Osteoblast (primary cell): ENCODE measurements around the gene ZNF142. TPM values are rescaled to one million over a fixed set of nuclear protein-coding genes. Genes with fewer than 3 reads are reported as not detected.

Experiments used
- DNase-seq: peaks from one replicate; pipeline ENCODE4 v3.0.0; 2011; ENCODE audit warnings: low spot score, mixed read lengths; ENCODE audit not compliant: insufficient read length; ENCODE audit errors: missing footprints
- H2AFZ ChIP-seq: 2 replicates; pipeline ENCODE4 v1.6.0; 2011; ENCODE audit warnings: mild to moderate bottlenecking, low read length
- H3K27ac ChIP-seq: 2 replicates; pipeline ENCODE4 v1.5.1; 2011; ENCODE audit warnings: mild to moderate bottlenecking, low read depth, low read length, moderate library complexity
- H3K27me3 ChIP-seq: 2 replicates; pipeline ENCODE4 v1.6.0; 2012; ENCODE audit warnings: mild to moderate bottlenecking, control low read depth, inconsistent platforms, low read length, moderate library complexity; ENCODE audit not compliant: insufficient read depth
- H3K36me3 ChIP-seq: 2 replicates; pipeline ENCODE4 v1.5.1; 2011; ENCODE audit warnings: mild to moderate bottlenecking, low read length, control low read depth, moderate library complexity; ENCODE audit not compliant: insufficient read depth
- H3K4me1 ChIP-seq: 2 replicates; pipeline ENCODE4 v1.5.1; 2011; ENCODE audit warnings: mild to moderate bottlenecking, low read length, control low read depth, moderate library complexity; ENCODE audit not compliant: insufficient read depth
- H3K4me2 ChIP-seq: 2 replicates; pipeline ENCODE4 v1.6.0; 2011; ENCODE audit warnings: mild to moderate bottlenecking, low read length; ENCODE audit not compliant: insufficient read depth
- H3K4me3 ChIP-seq: fragments of 200-600 bp; sonication (generic); 3 replicates; pipeline ENCODE4 v1.5.1; 2012; ENCODE audit warnings: mild to moderate bottlenecking, low read length, inconsistent platforms; ENCODE audit not compliant: insufficient read depth
- H3K79me2 ChIP-seq: 2 replicates; pipeline ENCODE4 v1.6.0; 2012; ENCODE audit warnings: mild to moderate bottlenecking, low read length, control low read depth, inconsistent platforms; ENCODE audit not compliant: insufficient read depth
- H3K9me3 ChIP-seq: 2 replicates; pipeline ENCODE4 v1.5.1; 2011; ENCODE audit warnings: low read depth, low read length, control low read depth
- H4K20me1 ChIP-seq: 2 replicates; pipeline ENCODE4 v1.6.0; 2012; ENCODE audit warnings: mild to moderate bottlenecking, low read length, control low read depth; ENCODE audit not compliant: insufficient read depth
- total RNA-seq: library from RNA; depleted of rRNA; stranded (reverse); fragments of >200 nt; gene quantifications from 2 replicates; pipeline ENCODE4 v1.2.3, GENCODE V29; 2012
- TF ChIP-seq, protein P1 (sequence below): IDR thresholded peaks from 2 replicates; pipeline ENCODE4 v1.5.1; 2011; ENCODE audit warnings: mild to moderate bottlenecking, low read depth, low read length, moderate library complexity; ENCODE audit errors: extremely low read depth

Gene ZNF142
- total RNA-seq, 1 donor = 14.8 TPM

DNA sequence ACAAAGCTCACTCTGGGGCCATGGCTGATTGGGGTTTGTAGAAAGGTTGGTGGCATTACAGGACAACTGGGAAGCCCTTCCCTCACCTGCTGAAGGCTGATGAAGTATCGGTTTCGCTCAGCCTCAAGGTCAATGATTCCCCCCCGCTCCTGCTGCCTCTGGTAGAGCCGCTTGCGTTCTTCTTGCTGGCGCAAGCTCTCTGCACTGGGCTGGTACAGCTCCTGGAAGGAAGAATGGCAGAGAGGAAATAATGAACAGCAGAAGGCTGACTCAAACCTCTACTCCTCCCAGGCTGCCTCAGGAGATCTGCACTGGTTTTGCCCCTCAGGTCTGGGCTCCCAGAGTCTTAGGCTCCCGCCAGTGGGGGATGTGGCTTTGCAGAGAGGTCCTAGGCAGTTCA, 5.2 kb upstream of the ZNF142 start:
- Histone ChIP-seq H3K27ac (no peak overlapping the region), H2AFZ (no peak overlapping the region), H3K27me3 (no peaks in the 10 kb centered on the region), H4K20me1 (peaks cover 12% of the 10 kb centered on the region), H3K36me3 (peaks cover 76% of the 10 kb centered on the region), H3K4me1 (peaks cover 5% of the 10 kb centered on the region), H3K4me3 (no peak overlapping the region), H3K9me3 (no peaks in the 10 kb centered on the region), H3K79me2 (peaks cover 33% of the 10 kb centered on the region), H3K4me2 (no peak overlapping the region)
- TF ChIP-seq, protein P1, sequence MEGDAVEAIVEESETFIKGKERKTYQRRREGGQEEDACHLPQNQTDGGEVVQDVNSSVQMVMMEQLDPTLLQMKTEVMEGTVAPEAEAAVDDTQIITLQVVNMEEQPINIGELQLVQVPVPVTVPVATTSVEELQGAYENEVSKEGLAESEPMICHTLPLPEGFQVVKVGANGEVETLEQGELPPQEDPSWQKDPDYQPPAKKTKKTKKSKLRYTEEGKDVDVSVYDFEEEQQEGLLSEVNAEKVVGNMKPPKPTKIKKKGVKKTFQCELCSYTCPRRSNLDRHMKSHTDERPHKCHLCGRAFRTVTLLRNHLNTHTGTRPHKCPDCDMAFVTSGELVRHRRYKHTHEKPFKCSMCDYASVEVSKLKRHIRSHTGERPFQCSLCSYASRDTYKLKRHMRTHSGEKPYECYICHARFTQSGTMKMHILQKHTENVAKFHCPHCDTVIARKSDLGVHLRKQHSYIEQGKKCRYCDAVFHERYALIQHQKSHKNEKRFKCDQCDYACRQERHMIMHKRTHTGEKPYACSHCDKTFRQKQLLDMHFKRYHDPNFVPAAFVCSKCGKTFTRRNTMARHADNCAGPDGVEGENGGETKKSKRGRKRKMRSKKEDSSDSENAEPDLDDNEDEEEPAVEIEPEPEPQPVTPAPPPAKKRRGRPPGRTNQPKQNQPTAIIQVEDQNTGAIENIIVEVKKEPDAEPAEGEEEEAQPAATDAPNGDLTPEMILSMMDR = no peak
- no peak for DNase-seq

DNA sequence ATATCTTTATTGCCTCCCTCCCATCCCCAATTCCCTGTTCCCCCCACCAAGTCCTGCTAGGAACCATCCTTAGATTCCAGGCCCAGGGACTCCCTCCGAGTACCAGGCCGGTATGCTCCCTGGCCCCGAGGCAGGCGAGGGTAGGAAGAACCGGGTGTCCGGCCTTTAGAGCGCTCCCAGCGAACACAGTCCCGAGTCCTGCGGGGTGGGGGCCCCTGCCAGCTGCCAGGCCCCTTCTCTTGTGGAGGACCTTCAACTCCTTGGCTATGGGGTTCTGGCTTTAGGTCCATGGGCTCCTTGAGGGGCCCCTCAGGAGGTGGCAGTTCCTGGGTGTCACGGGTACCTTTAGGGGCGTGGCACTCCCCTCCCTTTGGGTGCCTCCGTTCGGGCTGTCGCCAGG, 4.5 kb upstream of the ZNF142 start:
- Histone ChIP-seq H3K36me3 (peaks cover 71% of the 10 kb centered on the region), H3K4me2 (no peak overlapping the region), H3K4me3 (no peak overlapping the region), H4K20me1 (peaks cover 5% of the 10 kb centered on the region), H3K4me1 (peaks cover 5% of the 10 kb centered on the region), H3K27ac (no peak overlapping the region), H3K9me3 (no peaks in the 10 kb centered on the region), H3K79me2 (peaks cover 31% of the 10 kb centered on the region), H3K27me3 (no peaks in the 10 kb centered on the region), H2AFZ (no peak overlapping the region)
- no peak for DNase-seq
- TF ChIP-seq, protein P1 = no peak

DNA sequence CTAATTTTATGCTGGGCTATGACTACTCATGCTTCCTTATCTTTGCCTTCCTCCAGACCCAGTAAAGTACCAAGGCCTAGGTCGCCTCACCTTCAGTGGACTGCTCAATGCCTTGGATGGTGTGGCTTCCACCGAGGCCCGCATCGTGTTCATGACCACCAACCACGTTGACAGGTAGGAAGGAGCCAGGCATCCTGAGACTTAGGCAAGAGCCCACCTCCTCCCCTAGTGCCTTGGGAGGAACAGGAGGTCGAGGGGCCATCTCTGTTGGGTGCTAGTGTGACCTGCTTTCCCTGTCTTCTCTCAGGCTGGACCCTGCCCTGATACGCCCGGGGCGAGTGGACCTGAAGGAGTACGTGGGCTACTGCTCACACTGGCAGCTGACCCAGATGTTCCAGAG, 3.4 kb upstream of the ZNF142 start:
- Histone ChIP-seq H3K79me2 (peaks cover 32% of the 10 kb centered on the region), H4K20me1 (no peaks in the 10 kb centered on the region), H3K4me1 (peaks cover 10% of the 10 kb centered on the region), H3K36me3 (peaks cover 65% of the 10 kb centered on the region), H3K9me3 (no peaks in the 10 kb centered on the region), H3K4me3 (no peak overlapping the region), H2AFZ (no peak overlapping the region), H3K4me2 (no peak overlapping the region), H3K27me3 (no peaks in the 10 kb centered on the region), H3K27ac (no peak overlapping the region)
- TF ChIP-seq, protein P1 = no peak
- DNase-seq = no peak

DNA sequence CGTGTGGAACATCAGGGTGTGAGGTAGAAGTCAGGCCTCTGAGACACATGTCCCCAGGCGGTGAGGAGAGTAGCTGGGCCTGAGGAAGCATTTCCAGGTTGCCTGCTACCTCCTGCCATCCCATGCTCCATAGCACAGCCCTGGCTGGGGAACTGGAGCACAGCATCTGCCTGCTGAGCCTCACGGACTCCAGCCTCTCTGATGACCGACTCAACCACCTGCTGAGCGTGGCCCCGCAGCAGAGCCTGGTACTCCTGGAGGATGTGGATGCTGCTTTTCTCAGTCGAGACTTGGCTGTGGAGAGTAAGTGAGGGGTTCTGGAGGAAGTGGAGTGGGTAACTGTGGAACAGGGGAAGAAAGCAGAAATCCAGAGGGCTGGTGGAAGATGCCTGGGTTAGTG, 3.0 kb upstream of the ZNF142 start:
- Histone ChIP-seq H3K36me3 (peaks cover 65% of the 10 kb centered on the region), H3K27ac (no peak overlapping the region), H3K4me3 (no peak overlapping the region), H3K9me3 (no peaks in the 10 kb centered on the region), H2AFZ (no peak overlapping the region), H3K79me2 (peaks cover 33% of the 10 kb centered on the region), H4K20me1 (no peaks in the 10 kb centered on the region), H3K27me3 (no peaks in the 10 kb centered on the region), H3K4me1 (peaks cover 10% of the 10 kb centered on the region), H3K4me2 (no peak overlapping the region)
- TF ChIP-seq, protein P1 = no peak
- no peak for DNase-seq
